KOPT-K1 (cell line): ENCODE data around the gene PER1.

Experiments used
- H3K27ac ChIP-seq: fragments of 200-600 bp; sonication (generic); 2 replicates; pipeline ENCODE4 v1.5.1; 2016; ENCODE audit warnings: antibody characterized with exemption, mild to moderate bottlenecking, low read depth, low read length; ENCODE audit not compliant: poor library complexity, severe bottlenecking
- H3K36me3 ChIP-seq: fragments of 200-600 bp; sonication (generic); 2 replicates; pipeline ENCODE4 v1.5.1; 2017; ENCODE audit warnings: antibody characterized with exemption, mild to moderate bottlenecking, low read length, moderate library complexity; ENCODE audit not compliant: insufficient read depth
- H3K9me3 ChIP-seq: fragments of 200-600 bp; sonication (generic); 2 replicates; pipeline ENCODE4 v1.5.1; 2017; ENCODE audit warnings: antibody characterized with exemption, low read length, mild to moderate bottlenecking; ENCODE audit not compliant: insufficient read depth, poor library complexity, severe bottlenecking

PER1 gene

GRCh38 chr17:8161289-8162232 lies 9.4 kb upstream of the PER1 start:
- H3K27ac ChIP-seq: peak overlapping the region; percentile 91
- no peaks in the 10 kb centered on the region for H3K9me3 ChIP-seq

GRCh38 chr17:8160741-8161221 lies 8.6 kb upstream of the PER1 start:
- H3K36me3 ChIP-seq: peaks cover 31% of the 10 kb centered on the region
- H3K9me3 ChIP-seq: no peaks in the 10 kb centered on the region

More at GRCh38 chr17:8161289-8162232, 9.4 kb upstream of the PER1 start:
- H3K36me3 ChIP-seq: peaks cover 31% of the 10 kb centered on the region

GRCh38 chr17:8160224-8160577 lies 8.0 kb upstream of the PER1 start:
- Histone ChIP-seq H3K36me3 (peaks cover 31% of the 10 kb centered on the region), H3K9me3 (no peaks in the 10 kb centered on the region), H3K27ac (no peak overlapping the region)

More at GRCh38 chr17:8160741-8161221, 8.6 kb upstream of the PER1 start:
- H3K27ac ChIP-seq: no peak overlapping the region

GRCh38 chr17:8159459-8160223 lies 7.4 kb upstream of the PER1 start:
- H3K27ac ChIP-seq: no peak overlapping the region
- H3K36me3 ChIP-seq: peaks cover 31% of the 10 kb centered on the region
- no peaks in the 10 kb centered on the region for H3K9me3 ChIP-seq

GRCh38 chr17:8159032-8159400 lies 6.8 kb upstream of the PER1 start:
- peaks cover 31% of the 10 kb centered on the region for H3K36me3 ChIP-seq
- H3K27ac ChIP-seq: no peak overlapping the region
- H3K9me3 ChIP-seq: no peaks in the 10 kb centered on the region

GRCh38 chr17:8158267-8159031 lies 6.2 kb upstream of the PER1 start:
- H3K27ac ChIP-seq: peak overlapping the region; percentile 38
- no peaks in the 10 kb centered on the region for H3K9me3 ChIP-seq
- H3K36me3 ChIP-seq: peaks cover 31% of the 10 kb centered on the region

GRCh38 chr17:8156246-8156992 lies 4.2 kb upstream of the PER1 start:
- H3K27ac ChIP-seq: peak overlapping the region; percentile 66
- H3K36me3 ChIP-seq: peaks cover 29% of the 10 kb centered on the region
- H3K9me3 ChIP-seq: no peaks in the 10 kb centered on the region

- peaks cover 24% of the 10 kb centered on the region for H3K36me3 ChIP-seq
- H3K27ac ChIP-seq: peak overlapping the region; percentile 41
- no peaks in the 10 kb centered on the region for H3K9me3 ChIP-seq
Observed at GRCh38 chr17:8155996-8156245, 3.7 kb upstream of the PER1 start.

GRCh38 chr17:8155231-8155995 lies 3.2 kb upstream of the PER1 start:
- no peaks in the 10 kb centered on the region for H3K9me3 ChIP-seq
- peak overlapping the region; percentile 41 for H3K27ac ChIP-seq
- peaks cover 19% of the 10 kb centered on the region for H3K36me3 ChIP-seq

- H3K36me3 ChIP-seq: peaks cover 16% of the 10 kb centered on the region
- H3K27ac ChIP-seq: peak overlapping the region; percentile 28
- H3K9me3 ChIP-seq: no peaks in the 10 kb centered on the region
Observed at GRCh38 chr17:8154608-8155155, 2.5 kb upstream of the PER1 start.

- H3K36me3 ChIP-seq: peaks cover 16% of the 10 kb centered on the region
- H3K9me3 ChIP-seq: no peaks in the 10 kb centered on the region
- peak overlapping the region; percentile 28 for H3K27ac ChIP-seq
Observed at GRCh38 chr17:8153957-8154607, 1.9 kb upstream of the PER1 start.

- Histone ChIP-seq H3K9me3 (no peaks in the 10 kb centered on the region), H3K27ac (no peak overlapping the region), H3K36me3 (peaks cover 21% of the 10 kb centered on the region)
Observed at GRCh38 chr17:8153525-8153956, 1.3 kb upstream of the PER1 start.

- no peaks in the 10 kb centered on the region for H3K9me3 ChIP-seq
- peaks cover 22% of the 10 kb centered on the region for H3K36me3 ChIP-seq
- peak overlapping the region; percentile 71 for H3K27ac ChIP-seq
Observed at GRCh38 chr17:8153031-8153451, 837 bp upstream of the PER1 start.
